Fibroblast of the aortic adventitia (primary cell): Measurements from ENCODE around the gene OSBPL3. TPM values are rescaled to one million over a fixed set of nuclear protein-coding genes. Genes with fewer than 3 reads are reported as not detected.

ENCODE experiments used
- DNase-seq: peaks from one replicate; pipeline ENCODE4 v3.0.0-alpha.2; 2010; ENCODE audit warnings: low read depth
- H3K4me3 ChIP-seq: 2 replicates; pipeline ENCODE4 v1.5.1; 2011; ENCODE audit warnings: low read depth, mild to moderate bottlenecking, control low read depth, low read length, moderate library complexity
- total RNA-seq: library from RNA; depleted of rRNA; stranded (reverse); fragments of >200 nt; gene quantifications from 2 replicates; pipeline ENCODE4 v1.2.3, GENCODE V29; 2012; ENCODE audit warnings: low replicate concordance
- TF ChIP-seq, protein P1 (sequence below): IDR thresholded peaks from 2 replicates; pipeline ENCODE4 v1.5.1; 2011; ENCODE audit warnings: mild to moderate bottlenecking, low read length, control low read depth, inconsistent platforms; ENCODE audit not compliant: insufficient read depth

The OSBPL3 gene
- total RNA-seq, 1 donor = 46.0 TPM

DNA sequence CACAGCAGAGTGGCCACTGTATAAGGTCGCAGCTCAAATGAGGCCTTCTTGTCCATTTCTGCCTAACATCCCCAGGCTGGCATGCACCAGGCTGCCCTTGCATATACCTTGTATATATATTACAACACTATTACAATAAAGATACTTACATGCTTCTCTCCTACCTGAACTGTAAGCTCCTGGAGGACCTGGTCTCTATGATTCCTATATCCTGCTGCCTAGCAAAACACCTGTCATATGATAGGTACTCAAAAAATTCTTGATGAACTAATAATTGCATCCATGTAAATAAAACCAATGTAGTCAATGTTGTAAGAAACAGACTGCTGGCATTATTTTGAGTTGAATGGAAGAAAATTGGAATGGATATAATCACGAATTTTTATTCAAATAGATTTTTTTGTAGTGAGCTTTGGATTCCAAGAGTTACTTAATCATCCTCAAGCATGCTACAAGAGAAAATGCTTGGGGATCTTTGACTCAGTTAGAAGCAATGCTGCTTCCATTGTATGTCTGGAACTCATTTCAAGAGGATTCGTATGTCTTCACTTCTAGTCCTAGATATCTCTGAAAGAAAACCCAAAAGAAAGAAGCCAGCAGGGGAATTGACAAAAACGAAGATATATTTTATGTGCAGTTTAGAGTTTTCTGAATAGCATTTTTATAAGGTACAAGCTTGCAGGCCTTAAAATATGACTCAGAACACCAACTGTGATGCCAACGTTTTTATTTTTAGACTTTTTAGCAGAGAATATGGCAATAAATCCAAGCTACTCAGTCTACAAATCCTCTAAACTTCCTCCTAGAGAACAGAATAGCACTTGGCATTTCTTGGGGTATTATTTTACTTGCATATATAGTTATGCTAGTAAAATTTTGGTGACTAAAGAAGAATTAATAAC lies 53.1 kb downstream of the OSBPL3 start:
- no peak overlapping the region for H3K4me3 ChIP-seq
- TF ChIP-seq, protein P1, sequence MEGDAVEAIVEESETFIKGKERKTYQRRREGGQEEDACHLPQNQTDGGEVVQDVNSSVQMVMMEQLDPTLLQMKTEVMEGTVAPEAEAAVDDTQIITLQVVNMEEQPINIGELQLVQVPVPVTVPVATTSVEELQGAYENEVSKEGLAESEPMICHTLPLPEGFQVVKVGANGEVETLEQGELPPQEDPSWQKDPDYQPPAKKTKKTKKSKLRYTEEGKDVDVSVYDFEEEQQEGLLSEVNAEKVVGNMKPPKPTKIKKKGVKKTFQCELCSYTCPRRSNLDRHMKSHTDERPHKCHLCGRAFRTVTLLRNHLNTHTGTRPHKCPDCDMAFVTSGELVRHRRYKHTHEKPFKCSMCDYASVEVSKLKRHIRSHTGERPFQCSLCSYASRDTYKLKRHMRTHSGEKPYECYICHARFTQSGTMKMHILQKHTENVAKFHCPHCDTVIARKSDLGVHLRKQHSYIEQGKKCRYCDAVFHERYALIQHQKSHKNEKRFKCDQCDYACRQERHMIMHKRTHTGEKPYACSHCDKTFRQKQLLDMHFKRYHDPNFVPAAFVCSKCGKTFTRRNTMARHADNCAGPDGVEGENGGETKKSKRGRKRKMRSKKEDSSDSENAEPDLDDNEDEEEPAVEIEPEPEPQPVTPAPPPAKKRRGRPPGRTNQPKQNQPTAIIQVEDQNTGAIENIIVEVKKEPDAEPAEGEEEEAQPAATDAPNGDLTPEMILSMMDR = no peak
- peak; percentile 84 for DNase-seq

GRCh38 chr7:24924375-24924774 lies 55.6 kb downstream of the OSBPL3 start:
- no peak for DNase-seq
- no peak overlapping the region for H3K4me3 ChIP-seq
- TF ChIP-seq, protein P1 = no peak

- H3K4me3 ChIP-seq = no peak overlapping the region
- no peak for DNase-seq
- TF ChIP-seq, protein P1 = no peak
Measured at GRCh38 chr7:24923172-24923865, 56.7 kb downstream of the OSBPL3 start.

DNA sequence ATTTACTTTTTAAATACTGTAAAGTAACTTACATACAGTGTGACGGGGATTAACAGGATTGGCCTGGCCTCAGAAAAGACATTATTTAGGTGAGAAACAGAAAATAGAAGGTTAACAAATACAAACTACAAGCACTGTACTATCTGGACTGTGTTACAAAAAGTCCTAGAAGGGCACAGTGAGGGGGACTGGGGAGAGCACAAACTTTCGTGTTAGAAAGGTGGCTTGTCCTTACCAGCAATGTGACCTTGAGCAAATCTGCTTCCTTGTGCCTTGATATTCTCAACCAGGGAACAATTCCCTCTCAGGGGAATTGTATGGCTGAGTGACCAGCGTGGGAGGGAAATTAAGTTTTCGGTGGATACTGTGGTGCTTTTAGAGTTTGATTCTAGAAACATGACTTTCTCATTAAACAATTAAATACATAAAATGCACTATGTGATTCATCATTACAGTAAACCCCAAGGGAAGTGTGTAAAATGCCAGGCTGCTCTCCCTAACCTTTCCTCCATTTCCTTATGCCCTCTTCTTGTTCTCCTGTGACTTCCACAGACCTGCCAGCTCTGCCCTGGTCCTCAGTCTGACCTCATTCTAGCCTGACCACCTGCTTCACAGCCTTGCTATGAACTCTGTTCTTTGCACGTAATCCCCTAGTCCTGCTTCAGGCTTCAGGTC lies 57.7 kb downstream of the OSBPL3 start:
- DNase-seq = peak; percentile 66
- H3K4me3 ChIP-seq = no peak overlapping the region
- TF ChIP-seq, protein P1 = no peak

- no peak overlapping the region for H3K4me3 ChIP-seq
- peak; percentile 56 for DNase-seq
- TF ChIP-seq, protein P1 = no peak
Measured at GRCh38 chr7:24921362-24921679, 58.7 kb downstream of the OSBPL3 start.

GRCh38 chr7:24920451-24921361 lies 59.3 kb downstream of the OSBPL3 start:
- H3K4me3 ChIP-seq = no peak overlapping the region
- TF ChIP-seq, protein P1 = no peak
- no peak for DNase-seq
